Body of pancreas (tissue), 4 donors: ENCODE measurements around the gene ATRNL1.

Experiments
- POLR2A ChIP-seq, 3 donors: fragments of 450-650 bp; IDR thresholded peaks; one replicate each; pipeline ENCODE4 v1.6.1; 2016; ENCODE audit warnings: antibody characterized with exemption in 3 of 3, mild to moderate bottlenecking in 2 of 3
- TF ChIP-seq, protein P1 (sequence below), 7 experiments: fragments of 450-650 bp in 4 of 7; fragments of 200-600 bp in 3 of 7; sonication (generic) in 3 of 7; IDR thresholded peaks; one replicate each; pipeline ENCODE4 v1.5.1; 2016 to 2019; ENCODE audit warnings: antibody characterized with exemption in 7 of 7

GRCh38 chr10:115902596-115902995 is 809.4 kb downstream of the ATRNL1 start:
- TF ChIP-seq, protein P1, sequence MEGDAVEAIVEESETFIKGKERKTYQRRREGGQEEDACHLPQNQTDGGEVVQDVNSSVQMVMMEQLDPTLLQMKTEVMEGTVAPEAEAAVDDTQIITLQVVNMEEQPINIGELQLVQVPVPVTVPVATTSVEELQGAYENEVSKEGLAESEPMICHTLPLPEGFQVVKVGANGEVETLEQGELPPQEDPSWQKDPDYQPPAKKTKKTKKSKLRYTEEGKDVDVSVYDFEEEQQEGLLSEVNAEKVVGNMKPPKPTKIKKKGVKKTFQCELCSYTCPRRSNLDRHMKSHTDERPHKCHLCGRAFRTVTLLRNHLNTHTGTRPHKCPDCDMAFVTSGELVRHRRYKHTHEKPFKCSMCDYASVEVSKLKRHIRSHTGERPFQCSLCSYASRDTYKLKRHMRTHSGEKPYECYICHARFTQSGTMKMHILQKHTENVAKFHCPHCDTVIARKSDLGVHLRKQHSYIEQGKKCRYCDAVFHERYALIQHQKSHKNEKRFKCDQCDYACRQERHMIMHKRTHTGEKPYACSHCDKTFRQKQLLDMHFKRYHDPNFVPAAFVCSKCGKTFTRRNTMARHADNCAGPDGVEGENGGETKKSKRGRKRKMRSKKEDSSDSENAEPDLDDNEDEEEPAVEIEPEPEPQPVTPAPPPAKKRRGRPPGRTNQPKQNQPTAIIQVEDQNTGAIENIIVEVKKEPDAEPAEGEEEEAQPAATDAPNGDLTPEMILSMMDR (IDR thresholded peaks at IDR 0.05), result no peak
- TF ChIP-seq POLR2A (IDR thresholded peaks at IDR 0.05), result no peak
